GM12872 (cell line): ENCODE data around the gene ARHGAP22.

ENCODE experiments used
- TF ChIP-seq, protein P1 (sequence below): IDR thresholded peaks from 3 replicates; pipeline ENCODE4 v1.5.1; 2011; ENCODE audit warnings: low read depth, mild to moderate bottlenecking, low read length, moderate library complexity; ENCODE audit not compliant: insufficient read depth

The ARHGAP22 gene

DNA sequence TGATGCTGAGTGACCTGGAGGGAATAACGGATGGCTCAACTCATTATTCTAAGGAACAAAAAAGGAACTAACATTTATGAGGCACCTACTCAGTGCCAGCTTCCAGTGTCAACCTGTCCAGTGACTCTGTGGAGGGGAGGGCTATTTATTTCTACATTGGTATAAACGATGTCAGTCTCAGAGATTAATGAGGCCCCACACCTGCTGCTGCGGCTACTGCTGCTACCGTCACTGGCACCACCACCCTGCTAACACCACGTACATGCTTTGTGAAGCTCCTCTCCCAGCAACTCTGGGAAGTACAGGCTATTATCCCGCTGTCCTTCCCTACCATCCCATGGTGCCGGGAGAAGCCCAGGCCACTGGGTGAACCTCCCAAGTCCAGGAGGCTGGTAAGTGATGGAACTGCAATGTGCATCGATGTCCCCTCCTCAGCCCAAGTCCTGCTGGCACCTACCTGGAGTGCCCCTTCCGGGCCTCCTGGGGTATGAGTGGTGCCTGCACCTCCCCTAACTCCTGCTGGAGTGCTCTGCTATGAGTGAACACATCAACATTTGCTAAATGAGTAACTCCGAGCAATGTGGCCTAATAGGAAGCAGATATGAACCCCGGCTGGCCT lies 101.5 kb downstream of the ARHGAP22 start:
- TF ChIP-seq, protein P1, sequence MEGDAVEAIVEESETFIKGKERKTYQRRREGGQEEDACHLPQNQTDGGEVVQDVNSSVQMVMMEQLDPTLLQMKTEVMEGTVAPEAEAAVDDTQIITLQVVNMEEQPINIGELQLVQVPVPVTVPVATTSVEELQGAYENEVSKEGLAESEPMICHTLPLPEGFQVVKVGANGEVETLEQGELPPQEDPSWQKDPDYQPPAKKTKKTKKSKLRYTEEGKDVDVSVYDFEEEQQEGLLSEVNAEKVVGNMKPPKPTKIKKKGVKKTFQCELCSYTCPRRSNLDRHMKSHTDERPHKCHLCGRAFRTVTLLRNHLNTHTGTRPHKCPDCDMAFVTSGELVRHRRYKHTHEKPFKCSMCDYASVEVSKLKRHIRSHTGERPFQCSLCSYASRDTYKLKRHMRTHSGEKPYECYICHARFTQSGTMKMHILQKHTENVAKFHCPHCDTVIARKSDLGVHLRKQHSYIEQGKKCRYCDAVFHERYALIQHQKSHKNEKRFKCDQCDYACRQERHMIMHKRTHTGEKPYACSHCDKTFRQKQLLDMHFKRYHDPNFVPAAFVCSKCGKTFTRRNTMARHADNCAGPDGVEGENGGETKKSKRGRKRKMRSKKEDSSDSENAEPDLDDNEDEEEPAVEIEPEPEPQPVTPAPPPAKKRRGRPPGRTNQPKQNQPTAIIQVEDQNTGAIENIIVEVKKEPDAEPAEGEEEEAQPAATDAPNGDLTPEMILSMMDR: no peak

DNA sequence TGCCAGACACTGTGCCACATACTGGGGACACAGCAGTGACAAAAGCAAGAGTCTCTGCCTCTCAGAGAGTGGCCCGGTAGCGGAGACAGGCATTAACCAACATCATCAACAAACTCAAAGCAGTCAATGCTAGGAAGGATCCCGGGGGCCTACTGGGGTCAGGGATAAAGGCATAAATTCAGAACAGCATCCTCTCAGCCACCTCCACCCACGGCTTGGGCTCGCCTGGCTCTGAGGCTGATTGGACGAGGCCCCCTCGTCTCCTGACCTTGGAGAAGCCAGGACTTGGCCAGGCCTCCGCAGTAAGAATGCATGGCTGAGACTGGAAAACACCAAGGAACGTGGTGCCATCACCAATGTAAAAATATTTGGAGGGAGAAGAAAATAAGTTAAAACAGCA lies 102.1 kb downstream of the ARHGAP22 start:
- TF ChIP-seq, protein P1: no peak

DNA sequence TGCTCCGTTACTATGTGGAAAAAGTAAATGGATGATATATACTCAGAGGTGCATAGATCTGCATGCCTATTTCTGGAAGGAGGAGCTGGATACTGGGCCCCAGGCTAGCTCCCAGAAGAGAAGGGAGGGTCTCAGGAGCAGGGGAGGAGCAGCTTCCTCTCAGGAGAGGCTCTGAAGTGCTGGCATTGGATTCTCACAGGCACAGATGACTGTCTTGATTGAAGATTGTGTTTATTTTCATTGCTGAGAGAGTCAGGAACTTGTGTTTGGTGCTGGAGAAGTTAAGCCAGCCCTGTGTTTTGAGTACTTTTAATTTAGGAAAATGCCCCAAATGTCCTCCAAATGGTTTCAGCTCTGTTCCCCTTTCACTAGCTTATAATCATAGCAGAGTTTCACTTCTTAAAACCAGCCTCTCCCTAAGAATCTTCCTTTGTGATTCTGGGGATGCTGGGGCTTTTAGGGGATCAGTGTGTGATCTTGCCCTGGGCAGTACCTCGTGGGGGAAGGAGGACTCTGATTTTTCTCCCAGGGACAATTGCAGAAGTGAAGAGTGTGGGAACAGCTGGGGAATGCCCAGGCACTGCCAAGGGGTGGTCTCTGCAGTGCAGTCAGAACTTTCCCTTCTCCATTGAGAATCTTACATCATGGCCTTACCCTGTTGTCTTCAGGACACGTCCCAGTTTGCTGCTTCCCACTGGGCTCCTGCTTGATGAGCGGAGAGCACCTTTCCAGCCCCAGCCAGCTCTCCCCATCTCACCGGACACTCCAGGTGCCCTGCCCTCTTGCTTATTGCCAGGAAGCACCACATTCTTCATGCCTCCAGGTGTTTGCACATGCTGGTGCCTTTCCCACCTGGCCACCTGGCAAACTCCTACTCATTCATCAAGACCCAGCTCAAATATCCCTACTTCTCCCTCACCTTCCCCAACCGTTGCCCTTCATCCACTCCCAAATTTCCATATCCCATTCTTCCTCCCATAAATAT lies 102.8 kb downstream of the ARHGAP22 start:
- TF ChIP-seq, protein P1: no peak

- TF ChIP-seq, protein P1: no peak
Measured at GRCh38 chr10:48501226-48501625, 103.6 kb downstream of the ARHGAP22 start.

GRCh38 chr10:48500771-48501170 lies 104.1 kb downstream of the ARHGAP22 start:
- TF ChIP-seq, protein P1: no peak

- TF ChIP-seq, protein P1: no peak
Measured at GRCh38 chr10:48498940-48499510, 105.8 kb downstream of the ARHGAP22 start.
